ENCODE data around the gene RSL24D1. TPM values are rescaled to one million over a fixed set of nuclear protein-coding genes. Genes with fewer than 3 reads are reported as not detected.

The RSL24D1 gene
- total RNA-seq, 1 experiment from 2014 or later, result 111 TPM

Other genes with a start within 250 kb of the RSL24D1 start
- gene RAB27A, start 92.9 kb upstream of the RSL24D1 start, total RNA-seq (2021), result 1.7 and 1.8 TPM in 2 replicates
- 13.3 and 14.3 TPM in 2 replicates for gene PIGBOS1, start 122.2 kb upstream of the RSL24D1 start, total RNA-seq (2021)
- 8.3 and 9.6 TPM in 2 replicates for gene PIGB, start 122.3 kb upstream of the RSL24D1 start, total RNA-seq (2021)
- 27.5 and 31.9 TPM in 2 replicates for gene CCPG1, start 211.4 kb upstream of the RSL24D1 start, total RNA-seq (2021)
- 0.86 and 1.7 TPM in 2 replicates for gene PIERCE2, start 211.6 kb upstream of the RSL24D1 start, total RNA-seq (2021)

All from A673 (cell line).